CD4-positive, alpha-beta T cell (primary cell): Measurements from ENCODE around the gene KLHL36. TPM values are rescaled to one million over a fixed set of nuclear protein-coding genes. Genes with fewer than 3 reads are reported as not detected.
A peak's percentile ranks its signal among the peaks of the same experiment; 100 is the strongest.

Source experiments
- ATAC-seq: fragments of 200-7000 bp; cut with Tn5 transposase; one replicate; pipeline ENCODE4 v1.10.0; 2022; ENCODE audit warnings: mild to moderate bottlenecking; ENCODE audit not compliant: poor library complexity
- CTCF ChIA-PET: fragments of 350-600 bp; sonication (Branson Sonifier 250); formaldehyde crosslinking; loops from one replicate; lab custom pipeline; 2021; ENCODE audit warnings: antibody characterized with exemption, inconsistent platforms; lab: Charles Lee
- POLR2A ChIA-PET: fragments of 350-600 bp; sonication (Branson Sonifier 250); formaldehyde crosslinking; loops from one replicate; lab custom pipeline; 2021; ENCODE audit warnings: antibody characterized with exemption, inconsistent platforms; lab: Charles Lee
- DNase-seq, 14 experiments: peaks; one replicate each; pipeline ENCODE4 v3.0.0-alpha.2; 2013 to 2020; ENCODE audit warnings: mixed read lengths in 2 of 14
- H3K27ac ChIP-seq, 2 donors: one replicate each; pipeline versions ENCODE4 v1.5.1 to v1.7.0; 2013; ENCODE audit warnings: low read length in 2 of 2, low read depth in 1 of 2, mild to moderate bottlenecking in 1 of 2
- H3K27me3 ChIP-seq, 2 experiments: 1 replicate in 1 of 2; 2 replicates in 1 of 2; pipeline versions ENCODE4 v1.6.1 to v1.7.0; 2013; ENCODE audit warnings: low read length in 2 of 2, control low read depth in 1 of 2, mild to moderate bottlenecking in 1 of 2, moderate library complexity in 1 of 2; ENCODE audit not compliant: insufficient read depth in 2 of 2, control insufficient read depth in 1 of 2
- H3K36me3 ChIP-seq: one replicate; pipeline ENCODE4 v1.6.1; 2013; ENCODE audit warnings: low read length, control low read depth; ENCODE audit not compliant: insufficient read depth
- H3K4me1 ChIP-seq: one replicate; pipeline ENCODE4 v1.6.1; 2013; ENCODE audit warnings: low read length, control low read depth; ENCODE audit not compliant: insufficient read depth
- H3K4me3 ChIP-seq: one replicate; pipeline ENCODE4 v1.5.1; 2013; ENCODE audit warnings: mild to moderate bottlenecking, low read length, moderate library complexity
- H3K9me3 ChIP-seq, 2 experiments: 1 replicate in 1 of 2; 2 replicates in 1 of 2; pipeline versions ENCODE4 v1.6.1 to v1.7.0; 2013; ENCODE audit warnings: low read length in 2 of 2, mild to moderate bottlenecking in 2 of 2, control low read depth in 1 of 2, moderate library complexity in 1 of 2; ENCODE audit not compliant: control insufficient read depth in 1 of 2, insufficient read depth in 1 of 2
- H3K27ac Mint-ChIP-seq: one replicate; pipeline ENCODE4 v1.8.0; 2020; ENCODE audit warnings: mixed read lengths
- H3K27me3 Mint-ChIP-seq: one replicate; pipeline ENCODE4 v1.8.0; 2021; ENCODE audit warnings: mixed read lengths
- H3K36me3 Mint-ChIP-seq: one replicate; pipeline ENCODE4 v1.8.0; 2021; ENCODE audit warnings: low read depth, mixed read lengths
- H3K4me1 Mint-ChIP-seq: one replicate; pipeline ENCODE4 v1.8.0; 2021; ENCODE audit warnings: low read depth, mixed read lengths
- H3K4me3 Mint-ChIP-seq: one replicate; pipeline ENCODE4 v1.8.0; 2020; ENCODE audit warnings: mild to moderate bottlenecking, mixed read lengths
- H3K9me3 Mint-ChIP-seq: one replicate; pipeline ENCODE4 v1.8.0; 2020; ENCODE audit warnings: mixed read lengths
- CTCF ChIP-seq: fragments of 200-600 bp; IDR thresholded peaks from one replicate; pipeline ENCODE4 v1.8.0; 2022; ENCODE audit warnings: antibody characterized with exemption, mild to moderate bottlenecking
- intact Hi-C, 2 experiments: fragments of 100-400 bp; cut with DNase I in 1 of 2; cut with micrococcal nuclease in 1 of 2; formaldehyde crosslinking; loops; one replicate each; pipeline versions ENCODE4 v1.15.1 to v1.9.0; 2023 to 2025; cut with DNase I, micrococcal nuclease
- total RNA-seq, 174 experiments: library from RNA in 2 of 174; stranded (reverse) in 2 of 174; gene quantifications; one replicate each; pipeline ENCODE4 v1.2.3 and lab custom pipeline; 2021 to 2026

KLHL36 gene
- total RNA-seq, 2 experiments from 2014 or later = 76.6 to 78.6 TPM

GRCh38 chr16:84609563-84610177 lies 38.6 kb upstream of the KLHL36 start:
- intact Hi-C loops = no loop called here
- Mint-ChIP-seq H3K36me3 (peaks cover 71% of the 10 kb centered on the region), H3K4me1 (peaks cover 93% of the 10 kb centered on the region), H3K9me3 (no peaks in the 10 kb centered on the region), H3K4me3 (peak overlapping the region; percentile 47), H3K27ac (peak overlapping the region; percentile 88), H3K27me3 (no peaks in the 10 kb centered on the region)
- Histone ChIP-seq H3K27ac (peak overlapping the region; percentile 51 to 63), H3K36me3 (peaks cover 35% of the 10 kb centered on the region), H3K9me3 (no peaks in the 10 kb centered on the region), H3K4me3 (no peak overlapping the region), H3K4me1 (peaks cover 100% of the 10 kb centered on the region), H3K27me3 (no peaks in the 10 kb centered on the region)
- POLR2A ChIA-PET = interaction anchor here (1.4 to 3.6 kb wide), 5 partner anchors 8 to 15 kb away, joined by 5 to 36 read pairs (median 6); partner anchors contain the start of gene COTL1
- no peak for DNase-seq
- no peak for TF ChIP-seq CTCF
- ATAC-seq = no peak
- CTCF ChIA-PET = interaction anchor here (0.9 to 2.2 kb wide), 2 partner anchors 10 to 12 kb away, joined by 3 to 8 read pairs; no protein-coding TSS in a partner anchor

- CTCF ChIA-PET = interaction anchor here (0.9 to 2.2 kb wide), 2 partner anchors 11 kb away, joined by 3 to 8 read pairs; no protein-coding TSS in a partner anchor
- Mint-ChIP-seq H3K9me3 (no peaks in the 10 kb centered on the region), H3K4me1 (peaks cover 93% of the 10 kb centered on the region), H3K4me3 (peak overlapping the region; percentile 65), H3K36me3 (peaks cover 75% of the 10 kb centered on the region), H3K27me3 (no peaks in the 10 kb centered on the region), H3K27ac (peak overlapping the region; percentile 88)
- H3K27ac ChIP-seq = peak overlapping the region; percentile 51 to 63
- peak in 1 of 14 experiments; percentile 38 for DNase-seq
- peaks cover 100% of the 10 kb centered on the region for H3K4me1 ChIP-seq
- H3K36me3 ChIP-seq = peaks cover 41% of the 10 kb centered on the region
- H3K4me3 ChIP-seq = no peak overlapping the region
- no peaks in the 10 kb centered on the region for H3K9me3 ChIP-seq
- no peaks in the 10 kb centered on the region for H3K27me3 ChIP-seq
- intact Hi-C loops = no loop called here
- no peak for TF ChIP-seq CTCF
- ATAC-seq = no peak
- POLR2A ChIA-PET = interaction anchor here (1.0 to 1.7 kb wide), 4 partner anchors 8 to 16 kb away, joined by 5 to 6 read pairs (median 6); no protein-coding TSS in a partner anchor
Observed at GRCh38 chr16:84610376-84610775, 37.9 kb upstream of the KLHL36 start.

GRCh38 chr16:84611041-84611440 lies 37.3 kb upstream of the KLHL36 start:
- no peak for TF ChIP-seq CTCF
- H3K36me3 Mint-ChIP-seq = peaks cover 75% of the 10 kb centered on the region
- Histone ChIP-seq H3K4me1 (peaks cover 100% of the 10 kb centered on the region), H3K9me3 (no peaks in the 10 kb centered on the region), H3K36me3 (peaks cover 41% of the 10 kb centered on the region), H3K27me3 (no peaks in the 10 kb centered on the region), H3K4me3 (no peak overlapping the region), H3K27ac (peak overlapping the region in 1 of 2 donors; percentile 63)
- H3K9me3 Mint-ChIP-seq = no peaks in the 10 kb centered on the region
- intact Hi-C loops = no loop called here
- ATAC-seq (no peak), DNase-seq (no peak)
- peaks cover 93% of the 10 kb centered on the region for H3K4me1 Mint-ChIP-seq
- peak overlapping the region; percentile 65 for H3K4me3 Mint-ChIP-seq
- POLR2A ChIA-PET = interaction anchor here (1.0 to 1.7 kb wide), 4 partner anchors 9 to 16 kb away, joined by 5 to 6 read pairs (median 6); no protein-coding TSS in a partner anchor
- CTCF ChIA-PET = interaction anchor here (2.2 kb wide), 1 partner anchor 11 kb away, joined by 8 read pairs; no protein-coding TSS in a partner anchor
- peak overlapping the region; percentile 88 for H3K27ac Mint-ChIP-seq
- no peaks in the 10 kb centered on the region for H3K27me3 Mint-ChIP-seq
